IMR-90 (cell line): Measurements from ENCODE around the gene EME2. TPM values are rescaled to one million over a fixed set of nuclear protein-coding genes. Genes with fewer than 3 reads are reported as not detected.

Source experiments
- microRNA-seq, 2 experiments: library from miRNA; stranded (forward) in 1 of 2; unstranded in 1 of 2; fragments of 10-50 nt in 1 of 2; fragments of <30 nt in 1 of 2; gene quantifications in 1 of 2; microRNA quantifications in 1 of 2; one replicate each; pipeline versions ENCODE3 to v1.1.0; 2013 to 2020; ENCODE audit not compliant: insufficient read depth in 1 of 2, insufficient read length in 1 of 2, unreplicated experiment in 1 of 2
- polyA plus RNA-seq, 3 experiments: library from polyadenylated mRNA; depleted of rRNA; stranded (reverse); fragments of >200 nt; gene quantifications; 2 replicates each; pipeline ENCODE4 v1.2.3, GENCODE V29; 2012; ENCODE audit warnings: low replicate concordance in 1 of 3
- small RNA-seq, 5 experiments: library from RNA; depleted of rRNA; stranded (forward); fragments of <200 nt; gene quantifications; one replicate each; pipeline ENCODE3, GENCODE V24; 2012
- total RNA-seq: library from RNA; depleted of rRNA; stranded (reverse); fragments of >200 nt; gene quantifications from 2 replicates; pipeline ENCODE4 v1.2.3, GENCODE V29; 2012; rRNA removed

Gene EME2
- total and polyA plus RNA-seq, 2 of the 4 experiments (the other 2 are of a cell fraction), result 1.3 to 9.6 TPM

Small RNA genes within 50 kb of the gene (microRNA-seq; reads per million reads assigned to microRNA genes)
- 2.9 to 41.3 reads per million in 2 experiments for gene MIR3177

Small RNA genes within 50 kb of the gene (small RNA-seq; reads per million reads assigned to genes)
- gene MIR3177, result 0 to 2.8 (median 2.0) reads per million in 5 experiments

Other genes with a start within 250 kb of the EME2 start
- 7.0 and 7.2 TPM in 2 replicates for gene TMEM204, start 239.1 kb upstream of the EME2 start, total RNA-seq
- 12.3 and 13.2 TPM in 2 replicates for gene TMEM204, start 239.1 kb upstream of the EME2 start, polyA plus RNA-seq (2012; rRNA removed)
- gene IFT140, start 160.7 kb upstream of the EME2 start, total RNA-seq, result 20.3 and 24.2 TPM in 2 replicates
- gene IFT140, start 160.7 kb upstream of the EME2 start, polyA plus RNA-seq (2012; rRNA removed), result 8.4 and 9.2 TPM in 2 replicates
- gene CRAMP1, start 160.4 kb upstream of the EME2 start, total RNA-seq, result 3.2 and 3.9 TPM in 2 replicates
- 11.9 and 12.0 TPM in 2 replicates for gene CRAMP1, start 160.4 kb upstream of the EME2 start, polyA plus RNA-seq (2012; rRNA removed)
- gene JPT2, start 94.5 kb upstream of the EME2 start, total RNA-seq, result 40.0 and 48.0 TPM in 2 replicates
- gene JPT2, start 94.5 kb upstream of the EME2 start, polyA plus RNA-seq (2012; rRNA removed), result 41.5 and 57.2 TPM in 2 replicates
- 15.6 and 17.0 TPM in 2 replicates for gene MAPK8IP3, start 66.6 kb upstream of the EME2 start, total RNA-seq
- 69.1 and 73.0 TPM in 2 replicates for gene MAPK8IP3, start 66.6 kb upstream of the EME2 start, polyA plus RNA-seq (2012; rRNA removed)
- 12.7 and 15.3 TPM in 2 replicates for gene NME3, start 1.3 kb upstream of the EME2 start, total RNA-seq
- gene NME3, start 1.3 kb upstream of the EME2 start, polyA plus RNA-seq (2012; rRNA removed), result 41.2 and 61.6 TPM in 2 replicates
- gene MRPS34, start 324 bp downstream of the EME2 start, total RNA-seq, result 68.5 and 73.3 TPM in 2 replicates
- 80.4 and 87.2 TPM in 2 replicates for gene MRPS34, start 324 bp downstream of the EME2 start, polyA plus RNA-seq (2012; rRNA removed)
- gene SPSB3, start 9.8 kb downstream of the EME2 start, total RNA-seq, result 9.1 and 10.6 TPM in 2 replicates
- gene SPSB3, start 9.8 kb downstream of the EME2 start, polyA plus RNA-seq (2012; rRNA removed), result 30.8 and 34.0 TPM in 2 replicates
- gene NUBP2, start 10.2 kb downstream of the EME2 start, total RNA-seq, result 51.1 and 131 TPM in 2 replicates
- gene NUBP2, start 10.2 kb downstream of the EME2 start, polyA plus RNA-seq (2012; rRNA removed), result 62.6 and 75.9 TPM in 2 replicates
- not detected in 2 replicates for gene IGFALS, start 20.9 kb downstream of the EME2 start, total RNA-seq
- not detected in 2 replicates for gene IGFALS, start 20.9 kb downstream of the EME2 start, polyA plus RNA-seq (2012; rRNA removed)
- gene HAGH, start 54.0 kb downstream of the EME2 start, total RNA-seq, result 30.8 and 35.6 TPM in 2 replicates
- gene HAGH, start 54.0 kb downstream of the EME2 start, polyA plus RNA-seq (2012; rRNA removed), result 52.2 and 58.6 TPM in 2 replicates
- gene FAHD1, start 54.4 kb downstream of the EME2 start, total RNA-seq, result 85.8 and 85.9 TPM in 2 replicates
- 65.3 and 81.8 TPM in 2 replicates for gene FAHD1, start 54.4 kb downstream of the EME2 start, polyA plus RNA-seq (2012; rRNA removed)
- gene MEIOB, start 99.4 kb downstream of the EME2 start, total RNA-seq, result under 0.01 TPM in 1 of 2 replicates, not detected in the other
- 0.14 TPM in 1 of 2 replicates, not detected in the other for gene MEIOB, start 99.4 kb downstream of the EME2 start, polyA plus RNA-seq (2012; rRNA removed)
- not detected in 2 replicates for gene HS3ST6, start 145.6 kb downstream of the EME2 start, total RNA-seq
- gene HS3ST6, start 145.6 kb downstream of the EME2 start, polyA plus RNA-seq (2012; rRNA removed), result not detected in 2 replicates
- 11.9 and 17.0 TPM in 2 replicates for gene MSRB1, start 170.4 kb downstream of the EME2 start, total RNA-seq
- gene MSRB1, start 170.4 kb downstream of the EME2 start, polyA plus RNA-seq (2012; rRNA removed), result 32.3 and 35.1 TPM in 2 replicates
- gene RPL3L, start 181.9 kb downstream of the EME2 start, total RNA-seq, result not detected in 2 replicates
- not detected in 2 replicates for gene RPL3L, start 181.9 kb downstream of the EME2 start, polyA plus RNA-seq (2012; rRNA removed)
- 189 and 194 TPM in 2 replicates for gene NDUFB10, start 186.7 kb downstream of the EME2 start, total RNA-seq
- gene NDUFB10, start 186.7 kb downstream of the EME2 start, polyA plus RNA-seq (2012; rRNA removed), result 220 and 287 TPM in 2 replicates
- 2,703 and 2,852 TPM in 2 replicates for gene RPS2, start 192.0 kb downstream of the EME2 start, total RNA-seq
- 6,941 and 7,712 TPM in 2 replicates for gene RPS2, start 192.0 kb downstream of the EME2 start, polyA plus RNA-seq (2012; rRNA removed)
- gene RNF151, start 194.0 kb downstream of the EME2 start, total RNA-seq, result not detected in 2 replicates
- gene RNF151, start 194.0 kb downstream of the EME2 start, polyA plus RNA-seq (2012; rRNA removed), result not detected in 2 replicates
- gene TBL3, start 199.2 kb downstream of the EME2 start, total RNA-seq, result 38.5 and 40.3 TPM in 2 replicates
- gene TBL3, start 199.2 kb downstream of the EME2 start, polyA plus RNA-seq (2012; rRNA removed), result 60.8 and 61.5 TPM in 2 replicates
- not detected in 2 replicates for gene NOXO1, start 208.7 kb downstream of the EME2 start, total RNA-seq
- 0.32 and 0.56 TPM in 2 replicates for gene NOXO1, start 208.7 kb downstream of the EME2 start, polyA plus RNA-seq (2012; rRNA removed)
- gene GFER, start 211.4 kb downstream of the EME2 start, total RNA-seq, result 6.8 and 8.6 TPM in 2 replicates
- 19.8 and 28.0 TPM in 2 replicates for gene GFER, start 211.4 kb downstream of the EME2 start, polyA plus RNA-seq (2012; rRNA removed)
- 1.8 and 1.9 TPM in 2 replicates for gene SYNGR3, start 217.2 kb downstream of the EME2 start, total RNA-seq
- 5.8 and 6.6 TPM in 2 replicates for gene SYNGR3, start 217.2 kb downstream of the EME2 start, polyA plus RNA-seq (2012; rRNA removed)
- gene ZNF598, start 237.0 kb downstream of the EME2 start, total RNA-seq, result 3.4 and 4.4 TPM in 2 replicates
- gene ZNF598, start 237.0 kb downstream of the EME2 start, polyA plus RNA-seq (2012; rRNA removed), result 36.4 and 40.6 TPM in 2 replicates
- gene NPW, start 247.0 kb downstream of the EME2 start, total RNA-seq, result 0.18 TPM in 1 of 2 replicates, not detected in the other
- 2.0 and 3.7 TPM in 2 replicates for gene NPW, start 247.0 kb downstream of the EME2 start, polyA plus RNA-seq (2012; rRNA removed)